ENCODE data around the gene FOXP1.
"Not testable (repeated sequence)": the region's sequence is repeated elsewhere in the genome, so short reads cannot be mapped to it uniquely, and the experiment has no call there.

- not testable (repeated sequence) for TF ChIP-seq CTCF, POLR2A (IDR thresholded peaks at IDR 0.05)
Observed at GRCh38 chr3:71014616-71015015, 568.9 kb downstream of the FOXP1 start.
